Measurements from ENCODE around the gene PHLDB3.

DNA sequence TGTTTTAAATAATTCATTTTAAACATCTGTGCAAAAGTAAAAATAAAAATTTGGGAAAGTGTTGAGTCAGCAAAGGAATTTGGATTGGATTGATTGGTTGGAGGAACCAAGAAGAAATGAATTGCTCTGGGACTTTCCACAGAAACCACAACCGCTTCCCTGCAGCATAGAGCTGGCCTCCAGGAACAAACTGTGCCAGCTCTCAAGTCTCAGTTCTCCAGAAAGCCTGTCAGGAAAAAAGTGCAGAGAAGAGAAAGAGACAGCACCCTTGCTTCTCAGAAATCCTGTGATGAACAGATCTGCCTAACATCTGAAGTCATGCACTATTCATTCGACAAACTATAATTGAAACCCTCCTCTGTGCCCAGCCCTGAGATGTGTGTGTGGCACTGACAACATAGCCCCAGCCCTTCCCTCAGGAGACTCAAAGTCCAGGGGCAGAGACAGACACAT, 54.0 kb downstream of the PHLDB3 start:
- TF ChIP-seq, protein P1, sequence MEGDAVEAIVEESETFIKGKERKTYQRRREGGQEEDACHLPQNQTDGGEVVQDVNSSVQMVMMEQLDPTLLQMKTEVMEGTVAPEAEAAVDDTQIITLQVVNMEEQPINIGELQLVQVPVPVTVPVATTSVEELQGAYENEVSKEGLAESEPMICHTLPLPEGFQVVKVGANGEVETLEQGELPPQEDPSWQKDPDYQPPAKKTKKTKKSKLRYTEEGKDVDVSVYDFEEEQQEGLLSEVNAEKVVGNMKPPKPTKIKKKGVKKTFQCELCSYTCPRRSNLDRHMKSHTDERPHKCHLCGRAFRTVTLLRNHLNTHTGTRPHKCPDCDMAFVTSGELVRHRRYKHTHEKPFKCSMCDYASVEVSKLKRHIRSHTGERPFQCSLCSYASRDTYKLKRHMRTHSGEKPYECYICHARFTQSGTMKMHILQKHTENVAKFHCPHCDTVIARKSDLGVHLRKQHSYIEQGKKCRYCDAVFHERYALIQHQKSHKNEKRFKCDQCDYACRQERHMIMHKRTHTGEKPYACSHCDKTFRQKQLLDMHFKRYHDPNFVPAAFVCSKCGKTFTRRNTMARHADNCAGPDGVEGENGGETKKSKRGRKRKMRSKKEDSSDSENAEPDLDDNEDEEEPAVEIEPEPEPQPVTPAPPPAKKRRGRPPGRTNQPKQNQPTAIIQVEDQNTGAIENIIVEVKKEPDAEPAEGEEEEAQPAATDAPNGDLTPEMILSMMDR (IDR thresholded peaks at IDR 0.05; ENCODE audit: poor library complexity) = no peak
- no peak for TF ChIP-seq EZH2 (IDR thresholded peaks at IDR 0.05; ENCODE audit: borderline replicate concordance)
- TF ChIP-seq EZH2phosphoT487 (IDR thresholded peaks at IDR 0.05; ENCODE audit: low read depth, severe bottlenecking, unreplicated experiment) = no peak

Data from hepatocyte (in vitro differentiated cells).